Heart left ventricle (tissue), 16 donors: ENCODE results near the gene TOLLIP. TPM values are rescaled to one million over a fixed set of nuclear protein-coding genes. Genes with fewer than 3 reads are reported as not detected.

Experiments used
- ATAC-seq, 4 donors: fragments of 200-7000 bp; cut with Tn5 transposase; one replicate each; pipeline ENCODE4 v1.9.1; 2020 to 2022; ENCODE audit warnings: moderate library complexity in 4 of 4, mild to moderate bottlenecking in 3 of 4, moderate number of reproducible peaks in 1 of 4
- DNase-seq, 5 donors: peaks; one replicate each; pipeline ENCODE4 v3.0.0-alpha.2; 2020
- H3K27ac ChIP-seq, 12 donors: fragments of 200-600 bp; sonication (generic) in 4 of 12; one replicate each; pipeline versions ENCODE4 v1.5.0 to v1.8.0; 2016 to 2022; ENCODE audit warnings: mild to moderate bottlenecking in 2 of 12
- H3K27me3 ChIP-seq, 9 donors: fragments of 200-600 bp; sonication (generic) in 2 of 9; one replicate each; pipeline versions ENCODE4 v1.5.1 to v1.8.0; 2016 to 2022; ENCODE audit warnings: mild to moderate bottlenecking in 3 of 9
- H3K36me3 ChIP-seq, 9 donors: fragments of 200-600 bp; sonication (generic) in 2 of 9; one replicate each; pipeline versions ENCODE4 v1.5.0 to v1.8.0; 2018 to 2022; ENCODE audit warnings: mild to moderate bottlenecking in 2 of 9
- H3K4me1 ChIP-seq, 12 donors: fragments of 200-600 bp; sonication (generic) in 4 of 12; one replicate each; pipeline versions ENCODE4 v1.5.0 to v1.8.0; 2016 to 2022; ENCODE audit warnings: mild to moderate bottlenecking in 3 of 12
- H3K4me3 ChIP-seq, 12 donors: fragments of 200-600 bp; sonication (generic) in 4 of 12; one replicate each; pipeline versions ENCODE4 v1.5.0 to v1.8.0; 2017 to 2022; ENCODE audit warnings: mild to moderate bottlenecking in 9 of 12, moderate library complexity in 4 of 12
- H3K9me3 ChIP-seq, 12 donors: fragments of 200-600 bp; sonication (generic) in 4 of 12; one replicate each; pipeline versions ENCODE4 v1.5.0 to v1.8.0; 2016 to 2022; ENCODE audit warnings: mild to moderate bottlenecking in 1 of 12
- CTCF ChIP-seq, 12 donors: fragments of 200-600 bp; sonication (generic) in 4 of 12; IDR thresholded peaks; one replicate each; pipeline versions ENCODE4 v1.5.0 to v1.8.0; 2018 to 2022; ENCODE audit warnings: antibody characterized with exemption in 12 of 12, mild to moderate bottlenecking in 5 of 12
- POLR2A ChIP-seq, 2 donors: fragments of 450-650 bp; IDR thresholded peaks; one replicate each; pipeline ENCODE4 v1.6.1; 2017; ENCODE audit warnings: antibody characterized with exemption in 2 of 2, mild to moderate bottlenecking in 2 of 2, moderate library complexity in 2 of 2
- WGBS, 4 donors: extraction: QIAGEN DNeasy Blood & Tissue Kit in 2 of 4; methylation state at CpG; one replicate each; pipeline versions ENCODE4 v1.1.5 to v1.1.7; 2013 to 2018; 5-methylcytosine and 5-hydroxymethylcytosine counted together
- intact Hi-C, 10 donors: fragments of 100-400 bp; cut with DNase I; formaldehyde crosslinking; loops; one replicate each; pipeline versions ENCODE4 v1.11.1 to v1.14.2; 2022
- polyA plus RNA-seq, 2 donors: library from polyadenylated mRNA; stranded (reverse); fragments of 200-250 nt; gene quantifications; one replicate each; pipeline ENCODE4 v1.2.3, GENCODE V29; 2013
- total RNA-seq, 9 donors: library from RNA; depleted of rRNA in 2 of 9; stranded (reverse); fragments of >200 nt in 2 of 9; fragmentation: NEBNext Ultra II Directional in 3 of 9; extraction: Animal tissue kit (Norgen Biotek cat#: 25700) in 3 of 9; gene quantifications; one replicate each; pipeline versions ENCODE4 v1.1.0 to v1.2.4, GENCODE V29; 2016 to 2023
- donor health status: ischemic (EF 13 %, LVEDD 7.1; RV severe dilation, severe dysfunction).
- donor health status: healthy with polysubstance abuse.
- donor health status: DM: no; HTN: yes; CAD: no.
- donor health status: DM: no; HTN: no; CAD: no.
- donor health status: ischemic (EF 25% LVEDD 6.9; RV normal size, moderate dysfunction).
- donor health status: ischemic (EF 25% LVEDD 5.7; RV mildly dilated, moderate dysfunction).
- donor health status: healthy.
- donor health status: DM: yes; HTN: yes; CAD: no.
- donor health status: ischemic (EF 35%, LVEDD 5.7; RV mildly dilated, moderate dysfunction).
- donor health status: nonischemic (EF 11% LVEDD 7.7; RV severe dilation, severe dysfunction).
- donor health status: DM: yes; HTN: yes; CAD: no.
- donor health status: PGD.
- donor health status: ischemic (EF 29% LVEDD 5.4; RV normal size, mild dysfunction).
- donor health status: nonischemic (EF 23%, LVEDD 6.1; RV moderate dilation, normal function).

TOLLIP gene
- total and polyA plus RNA-seq, 11 donors: 27.4 to 57.2 (median 44.9) TPM

- ATAC-seq (no peak), DNase-seq (no peak)
- WGBS, 4 donors: 81 to 88% (median 87%) methylated on average over 13 to 23 of the region's 23 CpGs
- Histone ChIP-seq H3K4me1 (no peaks in the 10 kb centered on the region), H3K9me3 (no peaks in the 10 kb centered on the region), H3K4me3 (no peak overlapping the region), H3K27me3 (no peaks in the 10 kb centered on the region), H3K27ac (no peak overlapping the region), H3K36me3 (no peaks in the 10 kb centered on the region)
- intact Hi-C loops: no loop called here
- no peak for TF ChIP-seq POLR2A (IDR thresholded peaks at IDR 0.05)
Measured at GRCh38 chr11:1239596-1240205, 69.7 kb downstream of the TOLLIP start.

- WGBS, 4 donors: 53 to 65% (median 57%) methylated on average over 25 to 34 of the region's 34 CpGs
- H3K27me3 ChIP-seq: no peaks in the 10 kb centered on the region
- ATAC-seq (peak in 2 of 4 donors; percentile 34 to 47), DNase-seq (no peak)
- H3K27ac ChIP-seq: no peak overlapping the region
- no peaks in the 10 kb centered on the region for H3K36me3 ChIP-seq
- TF ChIP-seq POLR2A (IDR thresholded peaks at IDR 0.05) (no peak), CTCF (IDR thresholded peaks at IDR 0.05) (no peak)
- no peak overlapping the region for H3K4me3 ChIP-seq
- no peaks in the 10 kb centered on the region for H3K4me1 ChIP-seq
- intact Hi-C loops: no loop called here
- no peaks in the 10 kb centered on the region for H3K9me3 ChIP-seq
Measured at GRCh38 chr11:1238767-1239595, 70.5 kb downstream of the TOLLIP start.

GRCh38 chr11:1237851-1238250 lies 71.6 kb downstream of the TOLLIP start:
- DNase-seq (peak in 2 of 5 donors; percentile 4 to 17), ATAC-seq (no peak)
- Histone ChIP-seq H3K9me3 (no peaks in the 10 kb centered on the region), H3K36me3 (no peaks in the 10 kb centered on the region), H3K27me3 (no peaks in the 10 kb centered on the region), H3K4me1 (no peaks in the 10 kb centered on the region), H3K4me3 (no peak overlapping the region), H3K27ac (no peak overlapping the region)
- intact Hi-C loops: no loop called here
- WGBS, 4 donors: 73 to 86% (median 78%) methylated on average over 8 to 10 of the region's 10 CpGs
- no peak for TF ChIP-seq CTCF (IDR thresholded peaks at IDR 0.05)

GRCh38 chr11:1237128-1237580 lies 72.3 kb downstream of the TOLLIP start:
- no peak overlapping the region for H3K27ac ChIP-seq
- H3K27me3 ChIP-seq: peaks cover 0 to 2% (median 0%) of the 10 kb centered on the region in 9 donors
- 80 to 94% (median 83%) methylated on average over 3 to 13 of the region's 13 CpGs for WGBS, 4 donors
- no peaks in the 10 kb centered on the region for H3K9me3 ChIP-seq
- no peaks in the 10 kb centered on the region for H3K4me1 ChIP-seq
- peak in 1 of 5 donors; percentile 11 for DNase-seq
- ATAC-seq: no peak
- H3K4me3 ChIP-seq: no peak overlapping the region
- intact Hi-C loops: no loop called here
- no peak for TF ChIP-seq POLR2A (IDR thresholded peaks at IDR 0.05)
- TF ChIP-seq CTCF (IDR thresholded peaks at IDR 0.05): no peak
- H3K36me3 ChIP-seq: no peaks in the 10 kb centered on the region
